Measurements from ENCODE around the gene ANKUB1. TPM values are rescaled to one million over a fixed set of nuclear protein-coding genes. Genes with fewer than 3 reads are reported as not detected.

The ANKUB1 gene
- total RNA-seq, 1 experiment from 2014 or later = not detected

- H3K4me1 ChIP-seq (replicated peaks) = peaks cover 15% of the 10 kb centered on the region
- no peaks in the 10 kb centered on the region for H3K36me3 ChIP-seq
- DNase-seq (ENCODE audit: low read depth in 1 of 2, low spot score in 2 of 2) = no peak
- H3K9me3 ChIP-seq (replicated peaks) = no peaks in the 10 kb centered on the region
- no peak overlapping the region for H3K27ac ChIP-seq
- H3K4me3 ChIP-seq = no peak overlapping the region
- H3K27me3 ChIP-seq (replicated peaks) = no peaks in the 10 kb centered on the region
Observed at GRCh38 chr3:149816311-149816710, 24.0 kb upstream of the ANKUB1 start.

- no peak overlapping the region for H3K27ac ChIP-seq
- H3K27me3 ChIP-seq (replicated peaks) = no peaks in the 10 kb centered on the region
- no peak overlapping the region for H3K4me3 ChIP-seq
- no peaks in the 10 kb centered on the region for H3K9me3 ChIP-seq (replicated peaks)
- no peak for DNase-seq (ENCODE audit: low read depth in 1 of 2, low spot score in 2 of 2)
- H3K36me3 ChIP-seq = no peaks in the 10 kb centered on the region
- H3K4me1 ChIP-seq (replicated peaks) = peaks cover 15% of the 10 kb centered on the region
Observed at GRCh38 chr3:149815728-149816127, 23.4 kb upstream of the ANKUB1 start.

- Histone ChIP-seq H3K27me3 (replicated peaks) (no peaks in the 10 kb centered on the region), H3K36me3 (no peaks in the 10 kb centered on the region), H3K27ac (no peak overlapping the region), H3K4me3 (no peak overlapping the region), H3K4me1 (replicated peaks) (peaks cover 15% of the 10 kb centered on the region), H3K9me3 (replicated peaks) (no peaks in the 10 kb centered on the region)
- DNase-seq (ENCODE audit: low read depth in 1 of 2, low spot score in 2 of 2) = no peak
Observed at GRCh38 chr3:149815321-149815720, 23.0 kb upstream of the ANKUB1 start.

GRCh38 chr3:149813367-149814281 lies 21.3 kb upstream of the ANKUB1 start:
- peak in 1 of 2 experiments; percentile 42 for DNase-seq (ENCODE audit: low read depth in 1 of 2, low spot score in 2 of 2)
- Histone ChIP-seq H3K4me3 (peak overlapping the region; percentile 62), H3K36me3 (no peaks in the 10 kb centered on the region), H3K27ac (peak overlapping the region; percentile 86), H3K27me3 (replicated peaks) (no peaks in the 10 kb centered on the region), H3K9me3 (replicated peaks) (no peaks in the 10 kb centered on the region), H3K4me1 (replicated peaks) (peaks cover 15% of the 10 kb centered on the region)

GRCh38 chr3:149812606-149813366 lies 20.4 kb upstream of the ANKUB1 start, which contains the start of gene RNF13:
TSS of gene RNF13 (plus strand) at chr3:149813215. CDS start at chr3:149846027, 32,812 bp downstream.
- H3K4me3 ChIP-seq = peak within 1 kb of the TSS; percentile 62
- no peaks in the 10 kb centered on the region for H3K9me3 ChIP-seq (replicated peaks)
- H3K27ac ChIP-seq = peak within 1 kb of the TSS; percentile 86
- H3K4me1 ChIP-seq (replicated peaks) = peaks cover 19% of the 10 kb centered on the region
- no peaks in the 10 kb centered on the region for H3K36me3 ChIP-seq
- H3K27me3 ChIP-seq (replicated peaks) = no peaks in the 10 kb centered on the region
- DNase-seq (ENCODE audit: low read depth in 1 of 2, low spot score in 2 of 2) = peak; percentile 88 to 91

- Histone ChIP-seq H3K4me1 (replicated peaks) (peaks cover 20% of the 10 kb centered on the region), H3K36me3 (no peaks in the 10 kb centered on the region), H3K27ac (peak overlapping the region; percentile 86), H3K9me3 (replicated peaks) (no peaks in the 10 kb centered on the region), H3K4me3 (peak overlapping the region; percentile 62), H3K27me3 (replicated peaks) (no peaks in the 10 kb centered on the region)
- DNase-seq (ENCODE audit: low read depth in 1 of 2, low spot score in 2 of 2) = no peak
Observed at GRCh38 chr3:149812165-149812605, 19.8 kb upstream of the ANKUB1 start.

- H3K9me3 ChIP-seq (replicated peaks) = no peaks in the 10 kb centered on the region
- no peaks in the 10 kb centered on the region for H3K36me3 ChIP-seq
- no peaks in the 10 kb centered on the region for H3K27me3 ChIP-seq (replicated peaks)
- H3K27ac ChIP-seq = no peak overlapping the region
- no peak overlapping the region for H3K4me3 ChIP-seq
- peaks cover 22% of the 10 kb centered on the region for H3K4me1 ChIP-seq (replicated peaks)
- no peak for DNase-seq (ENCODE audit: low read depth in 1 of 2, low spot score in 2 of 2)
Observed at GRCh38 chr3:149810846-149811245, 18.5 kb upstream of the ANKUB1 start.

GRCh38 chr3:149809699-149810098 lies 17.3 kb upstream of the ANKUB1 start:
- Histone ChIP-seq H3K27me3 (replicated peaks) (no peaks in the 10 kb centered on the region), H3K4me3 (no peak overlapping the region), H3K36me3 (no peaks in the 10 kb centered on the region), H3K27ac (no peak overlapping the region), H3K4me1 (replicated peaks) (peaks cover 22% of the 10 kb centered on the region), H3K9me3 (replicated peaks) (no peaks in the 10 kb centered on the region)
- DNase-seq (ENCODE audit: low read depth in 1 of 2, low spot score in 2 of 2) = no peak

GRCh38 chr3:149808209-149808829 lies 16.0 kb upstream of the ANKUB1 start:
- H3K27me3 ChIP-seq (replicated peaks) = no peaks in the 10 kb centered on the region
- no peak overlapping the region for H3K4me3 ChIP-seq
- H3K27ac ChIP-seq = no peak overlapping the region
- H3K4me1 ChIP-seq (replicated peaks) = peaks cover 16% of the 10 kb centered on the region
- peak; percentile 59 to 70 for DNase-seq (ENCODE audit: low read depth in 1 of 2, low spot score in 2 of 2)
- H3K36me3 ChIP-seq = no peaks in the 10 kb centered on the region
- no peaks in the 10 kb centered on the region for H3K9me3 ChIP-seq (replicated peaks)

GRCh38 chr3:149806171-149806778 lies 13.9 kb upstream of the ANKUB1 start:
- no peak overlapping the region for H3K27ac ChIP-seq
- no peaks in the 10 kb centered on the region for H3K27me3 ChIP-seq (replicated peaks)
- DNase-seq (ENCODE audit: low read depth in 1 of 2, low spot score in 2 of 2) = peak in 1 of 2 experiments; percentile 11
- peaks cover 7% of the 10 kb centered on the region for H3K4me1 ChIP-seq (replicated peaks)
- no peaks in the 10 kb centered on the region for H3K36me3 ChIP-seq
- H3K4me3 ChIP-seq = no peak overlapping the region
- no peaks in the 10 kb centered on the region for H3K9me3 ChIP-seq (replicated peaks)

- H3K27ac ChIP-seq = no peak overlapping the region
- DNase-seq (ENCODE audit: low read depth in 1 of 2, low spot score in 2 of 2) = no peak
- H3K9me3 ChIP-seq (replicated peaks) = no peaks in the 10 kb centered on the region
- H3K27me3 ChIP-seq (replicated peaks) = no peaks in the 10 kb centered on the region
- no peaks in the 10 kb centered on the region for H3K36me3 ChIP-seq
- no peaks in the 10 kb centered on the region; the same call in 1 of the 2 replicates for H3K4me1 ChIP-seq (replicated peaks)
- no peak overlapping the region for H3K4me3 ChIP-seq
Observed at GRCh38 chr3:149801639-149802038, 9.3 kb upstream of the ANKUB1 start.

- no peak for DNase-seq (ENCODE audit: low read depth in 1 of 2, low spot score in 2 of 2)
- no peaks in the 10 kb centered on the region for H3K27me3 ChIP-seq (replicated peaks)
- no peak overlapping the region for H3K27ac ChIP-seq
- H3K9me3 ChIP-seq (replicated peaks) = no peaks in the 10 kb centered on the region
- no peaks in the 10 kb centered on the region; the same call in 1 of the 2 replicates for H3K4me1 ChIP-seq (replicated peaks)
- H3K36me3 ChIP-seq = no peaks in the 10 kb centered on the region
- no peak overlapping the region for H3K4me3 ChIP-seq
Observed at GRCh38 chr3:149801195-149801594, 8.8 kb upstream of the ANKUB1 start.

GRCh38 chr3:149800693-149801092 lies 8.3 kb upstream of the ANKUB1 start:
- H3K4me1 ChIP-seq (replicated peaks) = no peaks in the 10 kb centered on the region; the same call in 1 of the 2 replicates
- no peak overlapping the region for H3K4me3 ChIP-seq
- no peak overlapping the region for H3K27ac ChIP-seq
- H3K36me3 ChIP-seq = no peaks in the 10 kb centered on the region
- no peaks in the 10 kb centered on the region for H3K9me3 ChIP-seq (replicated peaks)
- DNase-seq (ENCODE audit: low read depth in 1 of 2, low spot score in 2 of 2) = no peak
- H3K27me3 ChIP-seq (replicated peaks) = no peaks in the 10 kb centered on the region
